Mesenchymal stem cell (in vitro differentiated cells and primary cell): ENCODE results near the gene EMC6.
"Not testable (repeated sequence)": the region's sequence is repeated elsewhere in the genome, so short reads cannot be mapped to it uniquely, and the experiment has no call there.

Experiments used
- DNase-seq: peaks from one replicate; pipeline ENCODE4 v3.0.0-alpha.2; 2013
- H2AFZ ChIP-seq: one replicate; pipeline ENCODE4 v1.6.1; 2013; ENCODE audit warnings: low read depth, mild to moderate bottlenecking, control low read depth, inconsistent platforms, low read length, moderate library complexity
- H2AK5ac ChIP-seq: 2 replicates; pipeline ENCODE4 v1.6.1; 2013; ENCODE audit warnings: low read length, moderate library complexity, mild to moderate bottlenecking, inconsistent platforms; ENCODE audit not compliant: severe bottlenecking
- H2BK120ac ChIP-seq: one replicate; pipeline ENCODE4 v1.6.1; 2013; ENCODE audit warnings: low read depth, mild to moderate bottlenecking, inconsistent platforms, low read length, moderate library complexity
- H2BK12ac ChIP-seq, 2 experiments: one replicate each; pipeline ENCODE4 v1.6.1; 2013; ENCODE audit warnings: inconsistent platforms in 2 of 2, low read length in 2 of 2, mild to moderate bottlenecking in 2 of 2, moderate library complexity in 2 of 2, control low read depth in 1 of 2
- H2BK15ac ChIP-seq: one replicate; pipeline ENCODE4 v1.6.1; 2013; ENCODE audit warnings: mild to moderate bottlenecking, low read depth, inconsistent platforms; ENCODE audit not compliant: poor library complexity, severe bottlenecking
- H2BK5ac ChIP-seq: 2 replicates; pipeline ENCODE4 v1.6.1; 2013; ENCODE audit warnings: low read depth, mild to moderate bottlenecking, low read length, control low read depth, inconsistent platforms; ENCODE audit not compliant: poor library complexity, severe bottlenecking
- H3K14ac ChIP-seq, 2 experiments: one replicate each; pipeline ENCODE4 v1.6.1; 2013; ENCODE audit warnings: inconsistent platforms in 2 of 2, low read length in 2 of 2, control low read depth in 1 of 2, mild to moderate bottlenecking in 1 of 2, moderate library complexity in 1 of 2
- H3K18ac ChIP-seq, 2 experiments: one replicate each; pipeline ENCODE4 v1.6.1; 2013; ENCODE audit warnings: inconsistent platforms in 2 of 2, low read length in 2 of 2, control low read depth in 1 of 2, low read depth in 1 of 2, mild to moderate bottlenecking in 1 of 2
- H3K23ac ChIP-seq, 2 experiments: one replicate each; pipeline ENCODE4 v1.6.1; 2013; ENCODE audit warnings: inconsistent platforms in 2 of 2, low read length in 2 of 2, mild to moderate bottlenecking in 2 of 2, moderate library complexity in 2 of 2, control low read depth in 1 of 2
- H3K27ac ChIP-seq: 2 replicates; pipeline ENCODE4 v1.5.1; 2013; ENCODE audit warnings: mild to moderate bottlenecking, moderate library complexity, low read length, control low read depth, inconsistent platforms; ENCODE audit not compliant: poor library complexity, severe bottlenecking
- H3K27me3 ChIP-seq, 2 experiments: 2 replicates each; pipeline versions ENCODE4 v1.6.1 to v1.7.0; 2013; ENCODE audit warnings: low read length in 2 of 2, mild to moderate bottlenecking in 2 of 2, moderate library complexity in 2 of 2, control low read depth in 1 of 2, inconsistent platforms in 1 of 2; ENCODE audit not compliant: control insufficient read depth in 1 of 2, insufficient read depth in 1 of 2
- H3K36me3 ChIP-seq, 2 experiments: 2 replicates each; pipeline versions ENCODE4 v1.6.1 to v1.7.0; 2013; ENCODE audit warnings: low read length in 2 of 2, control low read depth in 1 of 2, inconsistent platforms in 1 of 2, low read depth in 1 of 2, mild to moderate bottlenecking in 1 of 2; ENCODE audit not compliant: insufficient read depth in 2 of 2, control insufficient read depth in 1 of 2
- H3K4ac ChIP-seq, 2 experiments: one replicate each; pipeline ENCODE4 v1.6.1; 2013; ENCODE audit warnings: inconsistent platforms in 2 of 2, low read length in 2 of 2, mild to moderate bottlenecking in 2 of 2, moderate library complexity in 2 of 2, control low read depth in 1 of 2, low read depth in 1 of 2
- H3K4me1 ChIP-seq: 2 replicates; pipeline ENCODE4 v1.6.1; 2013; ENCODE audit warnings: low read depth, low read length, control low read depth; ENCODE audit not compliant: control insufficient read depth, insufficient read depth
- H3K4me2 ChIP-seq: 2 replicates; pipeline ENCODE4 v1.6.1; 2013; ENCODE audit warnings: low read length, mild to moderate bottlenecking, inconsistent platforms; ENCODE audit not compliant: poor library complexity, severe bottlenecking
- H3K4me3 ChIP-seq, 2 experiments: 2 replicates each; pipeline versions ENCODE4 v1.5.1 to v1.7.0; 2013; ENCODE audit warnings: low read length in 2 of 2, mild to moderate bottlenecking in 2 of 2, control low read depth in 1 of 2, low read depth in 1 of 2; ENCODE audit not compliant: insufficient read depth in 1 of 2
- H3K79me1 ChIP-seq: replicated peaks from 2 replicates; pipeline ENCODE4 v1.6.1; 2013; ENCODE audit warnings: mild to moderate bottlenecking, control low read depth, low read length, inconsistent platforms; ENCODE audit not compliant: poor library complexity, severe bottlenecking
- H3K9ac ChIP-seq: 2 replicates; pipeline ENCODE4 v1.7.0; 2013; ENCODE audit warnings: mild to moderate bottlenecking, low read length, moderate library complexity
- H3K9me3 ChIP-seq: 2 replicates; pipeline ENCODE4 v1.7.0; 2013; ENCODE audit warnings: mild to moderate bottlenecking, low read length; ENCODE audit not compliant: control insufficient read depth
- H4K8ac ChIP-seq: one replicate; pipeline ENCODE4 v1.6.1; 2013; ENCODE audit warnings: inconsistent platforms, mild to moderate bottlenecking, low read length, moderate library complexity
- H4K91ac ChIP-seq: one replicate; pipeline ENCODE4 v1.6.1; 2013; ENCODE audit warnings: mild to moderate bottlenecking, low read length, inconsistent platforms
- WGBS: methylation state at CpG from one replicate; pipeline ENCODE4 v1.1.7; 2013; ENCODE audit warnings: mixed read lengths; 5-methylcytosine and 5-hydroxymethylcytosine counted together

EMC6 gene

GRCh38 chr17:3698139-3698538 lies 29.5 kb downstream of the EMC6 start:
- no peak overlapping the region for H3K4ac ChIP-seq
- no peak overlapping the region for H2BK15ac ChIP-seq
- no peak overlapping the region for H2BK5ac ChIP-seq
- no peak overlapping the region for H3K4me2 ChIP-seq
- no peak overlapping the region for H3K27ac ChIP-seq
- H4K8ac ChIP-seq = no peak overlapping the region
- H3K14ac ChIP-seq = no peak overlapping the region
- H3K79me1 ChIP-seq = no peaks in the 10 kb centered on the region
- H4K91ac ChIP-seq = no peak overlapping the region
- H3K9ac ChIP-seq = no peak overlapping the region
- H3K4me1 ChIP-seq = peaks cover 15% of the 10 kb centered on the region
- H2AFZ ChIP-seq = no peak overlapping the region
- H3K23ac ChIP-seq = no peak overlapping the region
- 83% methylated on average over 1 of the region's 4 CpGs for WGBS
- DNase-seq = no peak
- H3K9me3 ChIP-seq = peaks cover 6% of the 10 kb centered on the region
- H2BK120ac ChIP-seq = no peak overlapping the region
- H3K27me3 ChIP-seq = peaks cover 36 to 47% of the 10 kb centered on the region in 2 experiments
- H3K4me3 ChIP-seq = no peak overlapping the region
- no peaks in the 10 kb centered on the region for H3K36me3 ChIP-seq
- H2BK12ac ChIP-seq = no peak overlapping the region
- no peak overlapping the region for H3K18ac ChIP-seq
- H2AK5ac ChIP-seq = no peak overlapping the region

GRCh38 chr17:3699951-3700350 lies 31.3 kb downstream of the EMC6 start:
- Histone ChIP-seq H3K79me1 (no peaks in the 10 kb centered on the region), H2BK15ac (no peak overlapping the region), H2BK12ac (no peak overlapping the region), H3K4me1 (peaks cover 12% of the 10 kb centered on the region), H3K4me2 (no peak overlapping the region), H3K9me3 (peaks cover 6% of the 10 kb centered on the region), H3K27me3 (peaks cover 29 to 36% of the 10 kb centered on the region in 2 experiments), H3K23ac (no peak overlapping the region), H3K18ac (no peak overlapping the region), H2BK120ac (no peak overlapping the region), H3K36me3 (no peaks in the 10 kb centered on the region), H3K4ac (no peak overlapping the region), H2AK5ac (no peak overlapping the region), H3K27ac (no peak overlapping the region), H2BK5ac (no peak overlapping the region), H3K4me3 (no peak overlapping the region), H3K9ac (no peak overlapping the region), H4K8ac (no peak overlapping the region), H2AFZ (no peak overlapping the region), H3K14ac (no peak overlapping the region), H4K91ac (no peak overlapping the region)
- DNase-seq = no peak
- WGBS = 86% methylated on average over 4 of the region's 4 CpGs

GRCh38 chr17:3702041-3702539 lies 33.5 kb downstream of the EMC6 start:
- not testable (repeated sequence) for H2BK120ac ChIP-seq, H3K14ac ChIP-seq, H3K23ac ChIP-seq, H3K4me1 ChIP-seq, H4K8ac ChIP-seq, H2AK5ac ChIP-seq, H3K18ac ChIP-seq, H2AFZ ChIP-seq, H2BK5ac ChIP-seq, DNase-seq, H3K4me3 ChIP-seq, H3K4ac ChIP-seq, H4K91ac ChIP-seq, H3K36me3 ChIP-seq, H3K9me3 ChIP-seq, H3K27ac ChIP-seq, H2BK15ac ChIP-seq, H3K79me1 ChIP-seq, H2BK12ac ChIP-seq, H3K9ac ChIP-seq, H3K4me2 ChIP-seq
- 80% methylated on average over 7 of the region's 7 CpGs for WGBS
- peaks cover 15 to 16% of the 10 kb centered on the region in 2 experiments for H3K27me3 ChIP-seq

- no peak overlapping the region for H2BK12ac ChIP-seq
- H2AFZ ChIP-seq = no peak overlapping the region
- DNase-seq = no peak
- no peak overlapping the region for H4K8ac ChIP-seq
- H2BK5ac ChIP-seq = no peak overlapping the region
- no peak overlapping the region for H4K91ac ChIP-seq
- 87% methylated on average over 16 of the region's 20 CpGs for WGBS
- no peaks in the 10 kb centered on the region for H3K27me3 ChIP-seq
- H3K9me3 ChIP-seq = no peaks in the 10 kb centered on the region
- H2AK5ac ChIP-seq = no peak overlapping the region
- H3K27ac ChIP-seq = no peak overlapping the region
- no peak overlapping the region for H3K4me3 ChIP-seq
- H3K23ac ChIP-seq = no peak overlapping the region
- no peak overlapping the region for H3K4ac ChIP-seq
- no peak overlapping the region for H3K14ac ChIP-seq
- no peaks in the 10 kb centered on the region for H3K79me1 ChIP-seq
- no peaks in the 10 kb centered on the region for H3K36me3 ChIP-seq
- H2BK120ac ChIP-seq = no peak overlapping the region
- no peak overlapping the region for H3K9ac ChIP-seq
- no peak overlapping the region for H3K18ac ChIP-seq
- no peaks in the 10 kb centered on the region for H3K4me1 ChIP-seq
- H3K4me2 ChIP-seq = no peak overlapping the region
- H2BK15ac ChIP-seq = no peak overlapping the region
Observed at GRCh38 chr17:3704931-3705717, 36.5 kb downstream of the EMC6 start.
